Lung (tissue), 12 donors: ENCODE results near the gene PAK2. TPM values are rescaled to one million over a fixed set of nuclear protein-coding genes. Genes with fewer than 3 reads are reported as not detected.
"Not testable (repeated sequence)": the region's sequence is repeated elsewhere in the genome, so short reads cannot be mapped to it uniquely, and the experiment has no call there.

Experiments
- ATAC-seq: fragments of 200-7000 bp; cut with Tn5 transposase; one replicate; pipeline ENCODE4 v1.9.1; 2020; ENCODE audit warnings: moderate number of reproducible peaks; ENCODE audit not compliant: insufficient read depth, low FRiP score
- DNase-seq, 3 donors: peaks; one replicate each; pipeline ENCODE4 v3.0.0-alpha.2; 2013 to 2017
- H3K27ac ChIP-seq, 2 donors: one replicate each; pipeline ENCODE4 v1.5.1; 2013; ENCODE audit warnings: mild to moderate bottlenecking in 2 of 2, moderate library complexity in 2 of 2, control low read depth in 1 of 2, inconsistent platforms in 1 of 2, low read depth in 1 of 2, low read length in 1 of 2
- H3K27me3 ChIP-seq, 3 donors: one replicate each; pipeline ENCODE4 v1.5.1; 2013; ENCODE audit warnings: low read length in 2 of 3; ENCODE audit not compliant: control insufficient read depth in 3 of 3, insufficient read depth in 3 of 3
- H3K36me3 ChIP-seq, 4 donors: one replicate each; pipeline ENCODE4 v1.5.1; 2013; ENCODE audit warnings: low read length in 4 of 4, mild to moderate bottlenecking in 1 of 4, moderate library complexity in 1 of 4; ENCODE audit not compliant: control insufficient read depth in 4 of 4, insufficient read depth in 4 of 4
- H3K4me1 ChIP-seq, 5 donors: one replicate each; pipeline ENCODE4 v1.5.1; 2013; ENCODE audit warnings: low read length in 5 of 5, mild to moderate bottlenecking in 2 of 5, moderate library complexity in 1 of 5; ENCODE audit not compliant: control insufficient read depth in 5 of 5, insufficient read depth in 5 of 5
- H3K4me3 ChIP-seq: one replicate; pipeline ENCODE4 v1.5.1; 2013; ENCODE audit warnings: mild to moderate bottlenecking, control low read depth, moderate library complexity
- H3K9ac ChIP-seq, 2 donors: one replicate each; pipeline ENCODE4 v1.5.1; 2013; ENCODE audit warnings: low read length in 2 of 2, control low read depth in 1 of 2; ENCODE audit not compliant: insufficient read depth in 1 of 2
- H3K9me3 ChIP-seq, 4 donors: one replicate each; pipeline ENCODE4 v1.5.1; 2013; ENCODE audit warnings: low read length in 3 of 4, mild to moderate bottlenecking in 1 of 4, moderate library complexity in 1 of 4; ENCODE audit not compliant: control insufficient read depth in 4 of 4, insufficient read depth in 3 of 4
- CTCF ChIP-seq: IDR thresholded peaks from 2 replicates; pipeline ENCODE4 v1.5.1; 2012; ENCODE audit warnings: mild to moderate bottlenecking; ENCODE audit errors: control extremely low read depth, extremely low read depth
- WGBS, 2 donors: extraction: QIAGEN DNeasy Blood & Tissue Kit; methylation state at CpG; one replicate each; pipeline ENCODE4 v1.1.7; 2013; 5-methylcytosine and 5-hydroxymethylcytosine counted together
- polyA plus RNA-seq, 2 donors: library from polyadenylated mRNA; stranded (reverse); fragments of 200-250 nt; gene quantifications; one replicate each; pipeline ENCODE4 v1.2.1, GENCODE V29; 2013
- total RNA-seq, 2 donors: library from RNA; depleted of rRNA in 1 of 2; stranded (reverse); fragments of >200 nt in 1 of 2; gene quantifications; one replicate each; pipeline ENCODE4 v1.2.1, GENCODE V29; 2014 to 2021
- donor health status: control.
- donor health status: control.
- donor health status: Bipolar disorder and iron deficiency.
- donor health status: healthy.
- donor health status: DM: yes; HTN: yes; CAD: no.

Gene PAK2
- total and polyA plus RNA-seq, 4 donors = 23.7 to 81.4 (median 55.1) TPM

DNA sequence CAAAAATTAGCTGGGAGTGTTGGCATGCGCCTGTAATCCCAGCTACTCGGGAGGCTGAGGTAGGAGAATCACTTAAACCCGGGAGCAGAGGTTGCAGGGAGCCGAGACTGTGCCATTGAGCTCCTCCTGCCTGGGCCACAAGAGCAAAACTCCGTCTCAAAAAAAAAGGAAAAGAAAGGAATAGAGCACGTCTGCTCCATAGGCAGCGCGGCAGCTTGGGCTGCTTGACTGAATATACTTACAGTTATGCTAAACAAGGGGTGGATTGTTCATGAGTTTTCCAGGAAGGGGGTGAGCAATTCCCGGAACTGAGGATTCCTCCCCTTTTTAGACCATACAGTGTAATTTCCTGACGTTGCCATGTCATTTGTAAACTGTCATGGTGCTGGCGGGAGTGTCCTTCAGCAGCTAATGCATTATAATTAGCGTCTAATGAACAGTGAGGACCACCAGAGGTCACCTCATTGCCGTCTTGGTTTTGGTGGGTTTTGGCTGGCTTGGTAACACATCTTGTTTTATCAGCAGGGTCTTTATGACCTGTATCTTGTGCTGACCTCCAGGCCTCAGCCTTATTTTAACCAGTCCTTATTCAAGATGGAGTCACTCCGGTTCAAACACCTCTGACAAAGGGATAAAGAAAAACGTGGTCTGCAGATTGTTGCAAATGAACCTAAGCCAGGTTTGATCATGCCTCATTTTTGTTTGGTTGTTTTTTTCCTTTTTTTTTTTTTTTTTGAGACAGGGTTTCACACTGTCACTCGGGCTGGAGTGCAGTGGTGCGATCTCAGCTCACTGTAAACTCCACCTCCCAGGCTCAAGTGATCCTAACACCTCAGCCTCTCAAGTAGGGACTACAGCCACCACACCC is 103.1 kb downstream of the PAK2 start:
- H3K4me3 ChIP-seq = no peak overlapping the region
- H3K4me1 ChIP-seq = no peaks in the 10 kb centered on the region
- H3K9ac ChIP-seq = no peak overlapping the region
- TF ChIP-seq CTCF = no peak
- ATAC-seq (no peak), DNase-seq (peak in 2 of 3 donors; percentile 4 to 16)
- no peak overlapping the region for H3K27ac ChIP-seq
- no peaks in the 10 kb centered on the region for H3K9me3 ChIP-seq
- H3K36me3 ChIP-seq = no peaks in the 10 kb centered on the region
- 61 to 73% methylated on average over 17 of the region's 17 CpGs for WGBS, 2 donors
- no peaks in the 10 kb centered on the region for H3K27me3 ChIP-seq

DNA sequence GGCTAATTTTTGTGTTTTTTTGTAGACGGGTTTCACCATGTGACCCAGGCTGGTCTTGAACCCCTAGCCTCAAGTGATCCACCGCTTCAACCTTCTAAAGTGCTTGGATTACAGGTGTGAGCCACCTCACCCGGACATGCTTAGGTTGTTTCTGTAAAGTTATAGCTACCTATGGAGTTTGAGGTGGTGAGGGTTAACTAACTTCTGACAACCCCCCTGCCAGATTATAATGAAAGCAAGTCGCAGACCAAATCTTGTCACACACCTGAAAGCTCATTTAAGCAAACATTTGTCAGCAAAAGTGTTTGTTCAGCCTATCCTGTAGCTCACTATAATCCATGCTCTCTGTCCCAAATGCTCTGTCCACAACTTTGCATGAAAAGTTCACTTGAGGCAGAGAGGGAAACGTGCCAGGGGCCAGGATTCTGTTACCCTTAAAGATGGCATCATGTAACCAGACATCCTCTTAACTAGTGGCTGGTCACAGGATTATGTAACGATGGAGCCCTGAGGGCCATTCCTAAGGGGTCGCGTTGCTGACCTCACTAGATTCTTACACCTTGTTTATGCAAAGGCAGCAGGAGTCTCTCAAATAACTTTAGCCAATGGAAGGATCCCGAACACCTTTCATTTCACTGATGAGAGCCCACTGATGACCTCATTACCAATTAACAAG is 103.9 kb downstream of the PAK2 start:
- no peak for TF ChIP-seq CTCF
- no peaks in the 10 kb centered on the region for H3K36me3 ChIP-seq
- H3K4me3 ChIP-seq = no peak overlapping the region
- H3K27ac ChIP-seq = no peak overlapping the region
- WGBS, 2 donors = 77 to 88% methylated on average over 9 of the region's 9 CpGs
- no peaks in the 10 kb centered on the region for H3K27me3 ChIP-seq
- H3K4me1 ChIP-seq = no peaks in the 10 kb centered on the region
- peaks cover 0 to 2% (median 0%) of the 10 kb centered on the region in 4 donors for H3K9me3 ChIP-seq
- H3K9ac ChIP-seq = no peak overlapping the region
- DNase-seq (no peak), ATAC-seq (no peak)

GRCh38 chr3:196844235-196845219 is 104.9 kb downstream of the PAK2 start:
- 83 to 88% methylated on average over 20 of the region's 22 CpGs for WGBS, 2 donors

GRCh38 chr3:196848375-196848774 is 108.7 kb downstream of the PAK2 start:
- H3K4me3 ChIP-seq, DNase-seq, ATAC-seq, H3K4me1 ChIP-seq, H3K36me3 ChIP-seq, H3K27me3 ChIP-seq, H3K9me3 ChIP-seq, H3K27ac ChIP-seq, H3K9ac ChIP-seq: not testable (repeated sequence)
- 91 to 94% methylated on average over 4 of the region's 4 CpGs for WGBS, 2 donors

More at GRCh38 chr3:196844235-196845219, 104.9 kb downstream of the PAK2 start:
- not testable (repeated sequence) for H3K4me1 ChIP-seq, H3K27ac ChIP-seq, H3K9ac ChIP-seq, DNase-seq, H3K36me3 ChIP-seq, H3K27me3 ChIP-seq, H3K4me3 ChIP-seq, ATAC-seq, H3K9me3 ChIP-seq
